Head of caudate nucleus (tissue), 42 donors: ENCODE data around the gene NECAB2.

Experiments used
- DNase-seq, 42 donors: peaks; one replicate each; pipeline versions ENCODE4 v3.0.0 to v3.0.0-alpha.2; 2020 to 2021; ENCODE audit warnings: mixed read lengths in 7 of 42
- intact Hi-C: fragments of 100-400 bp; cut with DNase I; formaldehyde crosslinking; loops from one replicate; pipeline ENCODE4 v1.15.0; 2022

Gene NECAB2

GRCh38 chr16:84032458-84033178 is 64.6 kb downstream of the NECAB2 start:
- intact Hi-C loops, result no loop called here
- no peak for DNase-seq

GRCh38 chr16:84033251-84034195 is 65.5 kb downstream of the NECAB2 start:
- no peak for DNase-seq
- intact Hi-C loops, result no loop called here

DNA sequence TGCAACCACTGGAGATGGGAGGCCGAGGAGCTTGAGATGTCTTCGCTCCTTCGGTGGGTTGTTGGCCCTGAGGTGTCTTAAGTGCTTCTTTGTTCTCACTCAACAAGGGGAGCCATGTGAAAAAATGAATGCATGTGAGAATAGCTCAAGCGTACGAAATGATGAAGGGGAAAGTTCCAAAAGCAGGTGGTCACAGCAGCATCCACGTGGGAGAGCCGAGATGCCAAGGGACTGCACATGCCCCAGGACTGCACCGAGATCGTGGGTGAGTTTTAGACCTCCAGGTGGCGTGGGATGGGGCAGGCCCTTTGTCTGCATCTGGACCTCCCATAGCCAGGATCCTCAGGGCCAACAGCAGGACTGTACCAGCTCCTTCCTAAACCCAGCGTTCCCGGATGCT is 66.5 kb downstream of the NECAB2 start:
- intact Hi-C loops, result no loop called here
- DNase-seq, result no peak

GRCh38 chr16:84036131-84036530 is 68.1 kb downstream of the NECAB2 start:
- no peak for DNase-seq
- intact Hi-C loops, result no loop called here

- DNase-seq, result no peak
- intact Hi-C loops, result no loop called here
Measured at GRCh38 chr16:84036982-84037425, 69.0 kb downstream of the NECAB2 start.

DNA sequence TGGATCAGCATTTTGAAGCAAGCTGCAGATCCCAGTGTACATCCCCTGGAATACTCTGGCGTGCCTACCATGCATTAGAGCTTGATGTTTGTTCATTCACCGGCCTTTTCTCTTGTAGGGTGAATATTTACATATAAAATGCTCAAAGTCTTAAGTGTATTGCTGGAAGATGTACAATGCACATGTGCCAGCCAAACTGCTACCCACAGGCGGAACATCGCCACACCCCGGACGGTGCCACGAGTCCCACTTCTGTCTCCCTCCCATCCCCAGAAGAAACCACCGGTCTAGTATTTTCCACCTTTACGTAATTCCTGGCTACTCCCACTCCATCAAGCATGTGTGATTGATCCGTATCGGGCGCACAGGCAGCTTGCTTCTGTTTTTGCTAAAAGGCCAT is 70.4 kb downstream of the NECAB2 start:
- intact Hi-C loops, result no loop called here
- no peak for DNase-seq

- intact Hi-C loops, result no loop called here
- no peak for DNase-seq
Measured at GRCh38 chr16:84039696-84040095, 71.7 kb downstream of the NECAB2 start.

GRCh38 chr16:84040226-84040822 is 72.3 kb downstream of the NECAB2 start:
- intact Hi-C loops, result no loop called here
- DNase-seq, result no peak

DNA sequence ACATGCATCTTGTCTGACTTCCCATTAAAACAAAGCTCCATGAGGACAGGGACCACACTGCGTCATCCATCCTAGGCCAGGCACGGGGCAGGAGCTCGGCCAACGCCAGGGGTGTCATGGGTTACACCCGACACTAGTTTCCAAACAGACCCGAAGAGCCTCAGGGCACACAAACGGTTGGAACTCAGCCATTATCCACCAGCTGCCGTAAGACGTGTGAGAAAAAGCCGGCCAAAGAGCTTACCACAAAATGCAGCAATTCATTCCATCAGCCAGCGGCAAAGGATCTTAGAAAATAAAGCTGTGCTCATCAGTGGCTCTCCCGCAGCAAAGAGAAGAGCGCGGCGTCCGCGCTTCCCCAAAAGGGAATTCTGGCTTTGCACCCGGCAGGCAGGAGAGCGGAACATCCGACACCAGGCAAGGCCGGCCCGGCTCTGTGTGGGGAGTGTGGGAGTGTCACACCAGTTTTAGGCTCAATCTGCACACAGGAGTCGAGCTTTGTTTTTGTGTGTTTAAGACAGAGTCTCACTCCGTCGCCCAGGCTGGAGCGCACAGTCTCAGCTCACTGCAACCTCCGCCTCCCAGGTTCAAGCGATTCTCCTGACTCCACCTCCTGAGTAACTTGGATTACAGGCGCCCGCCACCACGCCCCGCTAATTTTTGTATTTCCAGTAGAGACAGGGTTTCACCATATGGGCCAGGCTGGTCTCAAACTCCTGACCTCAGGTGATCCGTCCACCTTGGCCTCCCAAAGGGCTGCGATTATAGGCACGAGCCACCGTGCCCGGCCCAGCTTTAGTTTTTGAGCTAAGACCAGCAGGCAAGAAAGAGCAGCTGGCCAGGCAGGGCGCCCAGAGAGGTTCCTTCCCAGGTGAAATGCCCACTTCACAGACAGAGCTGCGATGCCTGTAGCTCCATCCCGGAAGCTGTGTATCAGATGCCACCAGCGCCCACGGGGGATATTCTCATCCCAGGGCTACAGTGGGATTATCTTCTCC is 73.1 kb downstream of the NECAB2 start:
- peak in 2 of 42 donors; percentile 23 to 44 for DNase-seq
- intact Hi-C loops, result no loop called here

- DNase-seq, result peak in 1 of 42 donors; percentile 5
- intact Hi-C loops, result no loop called here
Measured at GRCh38 chr16:84041881-84042280, 73.8 kb downstream of the NECAB2 start.

- intact Hi-C loops, result no loop called here
- DNase-seq, result no peak
Measured at GRCh38 chr16:84042308-84042878, 74.3 kb downstream of the NECAB2 start, which contains the start of gene SLC38A8. Gene SLC38A8 (minus strand): TSS chr16:84042795. CDS start chr16:84042157, 638 bp downstream.

GRCh38 chr16:84042879-84043485 is 74.9 kb downstream of the NECAB2 start:
- no peak for DNase-seq
- intact Hi-C loops, result no loop called here

- intact Hi-C loops, result no loop called here
- peak in 2 of 42 donors; percentile 38 to 56 for DNase-seq
Measured at GRCh38 chr16:84043486-84044117, 75.6 kb downstream of the NECAB2 start.

GRCh38 chr16:84044118-84044488 is 76.1 kb downstream of the NECAB2 start:
- DNase-seq, result no peak
- intact Hi-C loops, result no loop called here

DNA sequence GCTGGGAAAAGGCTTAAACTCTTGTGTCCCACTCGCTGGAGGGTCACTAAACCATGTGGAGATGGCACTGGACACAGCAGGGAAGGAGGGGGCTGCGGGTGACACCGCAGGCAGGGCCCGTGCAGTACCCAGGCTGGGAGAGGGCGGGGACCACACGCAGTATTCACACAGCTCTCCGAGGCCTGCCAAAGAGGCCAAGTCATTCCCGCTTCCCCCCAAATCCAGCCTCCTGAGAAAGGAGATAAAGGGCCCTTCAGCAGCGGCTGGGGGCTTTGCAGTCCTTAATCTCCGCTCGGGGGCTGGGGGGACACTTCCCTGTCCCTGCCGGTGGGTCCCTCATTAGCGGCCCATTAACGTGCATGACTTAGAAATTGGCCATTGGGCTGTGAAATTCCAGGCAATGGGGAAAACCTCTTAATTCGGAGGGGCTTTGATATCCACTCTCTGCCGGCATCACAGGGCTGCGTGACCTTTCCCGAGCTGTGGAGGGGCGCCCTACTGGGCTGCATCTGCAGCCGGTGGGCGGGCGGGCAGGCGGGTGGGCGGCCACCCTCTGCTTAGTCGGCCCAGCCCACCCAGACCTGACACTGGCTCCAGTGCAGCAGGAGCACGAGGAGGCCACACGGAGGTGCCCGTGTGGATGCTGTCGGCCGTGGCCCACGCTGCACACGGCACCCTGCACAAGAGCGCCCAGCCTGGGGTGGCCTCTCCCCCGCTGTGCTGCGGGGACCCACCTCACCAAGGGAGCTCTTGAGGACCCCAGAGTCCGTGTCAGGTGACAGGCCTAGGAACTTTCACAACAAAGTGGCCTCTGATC is 77.2 kb downstream of the NECAB2 start:
- intact Hi-C loops, result no loop called here

DNA sequence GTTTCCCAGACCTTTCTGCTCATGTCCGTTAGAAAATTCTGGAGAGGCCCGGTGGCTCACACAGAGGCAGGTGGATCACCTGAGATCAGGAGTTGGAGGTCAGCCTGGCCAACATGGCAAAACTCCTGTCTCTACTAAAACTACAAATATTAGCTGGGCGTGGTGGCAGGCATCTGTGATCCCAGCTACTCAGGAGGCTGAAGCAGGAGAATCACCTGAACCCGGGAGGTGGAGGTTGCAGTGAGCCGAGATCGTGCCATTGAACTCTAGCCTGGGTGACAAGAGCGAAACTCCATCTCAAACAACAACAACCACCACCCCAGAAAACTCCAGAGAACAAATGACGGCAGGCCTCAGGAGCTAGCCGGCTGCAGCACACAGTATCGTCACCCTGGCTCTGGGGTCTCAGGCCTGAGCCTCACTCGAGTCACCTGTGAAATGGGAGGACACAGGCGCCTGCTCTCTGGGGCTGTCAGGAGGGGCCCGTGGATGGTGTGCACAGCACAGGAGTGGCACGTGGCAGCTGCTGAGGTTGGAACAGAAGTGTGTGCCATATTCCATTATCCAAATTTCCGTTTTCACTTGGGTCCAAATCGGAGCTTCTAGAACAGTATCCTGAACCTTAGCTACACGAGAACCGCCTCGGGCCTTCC is 77.9 kb downstream of the NECAB2 start:
- DNase-seq, result no peak
- intact Hi-C loops, result no loop called here

More for the DNA sequence above, 77.2 kb downstream of the NECAB2 start:
- no peak for DNase-seq
